HepG2 (cell line): ENCODE measurements around the gene CAPS. TPM values are rescaled to one million over a fixed set of nuclear protein-coding genes. Genes with fewer than 3 reads are reported as not detected.
A peak's percentile ranks its signal among the peaks of the same experiment; 100 is the strongest.

Experiments used
- ADNP ChIP-seq: sonication (generic); formaldehyde crosslinking; IDR thresholded peaks from 2 replicates; pipeline ENCODE4 v1.4.0; 2020; ENCODE audit warnings: missing genetic modification reagents
- BCL3 ChIP-seq: sonication (generic); formaldehyde crosslinking; IDR thresholded peaks from 2 replicates; pipeline ENCODE4 v1.5.1; 2020; ENCODE audit warnings: mild to moderate bottlenecking, missing genetic modification reagents, moderate library complexity
- LBX2 ChIP-seq: sonication (generic); formaldehyde crosslinking; IDR thresholded peaks from 2 replicates; pipeline ENCODE4 v1.5.0; 2020; ENCODE audit warnings: missing genetic modification reagents, mild to moderate bottlenecking, borderline replicate concordance
- MAFK ChIP-seq, 2 experiments: IDR thresholded peaks in 1 of 2; conservative IDR thresholded peaks in 1 of 2; 2 replicates each; pipeline ENCODE4 v1.6.1; 2011; ENCODE audit warnings: improper control_type of control experiment in 2 of 2, low read length in 2 of 2
- NFAT5 ChIP-seq: sonication (generic); formaldehyde crosslinking; IDR thresholded peaks from 2 replicates; pipeline ENCODE4 v1.4.0; 2020; ENCODE audit warnings: missing genetic modification reagents
- RELA ChIP-seq: sonication (generic); formaldehyde crosslinking; IDR thresholded peaks from 2 replicates; pipeline ENCODE4 v1.4.0; 2020; ENCODE audit warnings: missing genetic modification reagents
- SMAD9 ChIP-seq: sonication (generic); formaldehyde crosslinking; IDR thresholded peaks from 2 replicates; pipeline ENCODE4 v1.5.1; 2020; ENCODE audit warnings: mild to moderate bottlenecking, missing genetic modification reagents
- SNAPC2 ChIP-seq: sonication (generic); formaldehyde crosslinking; IDR thresholded peaks from 2 replicates; pipeline ENCODE4 v1.8.1; 2022; ENCODE audit warnings: mild to moderate bottlenecking, missing genetic modification reagents
- ZBTB4 ChIP-seq: sonication (generic); formaldehyde crosslinking; IDR thresholded peaks from 2 replicates; pipeline ENCODE4 v1.4.0; 2020; ENCODE audit warnings: missing genetic modification reagents, mild to moderate bottlenecking, borderline replicate concordance
- ZNF20 ChIP-seq: sonication (generic); formaldehyde crosslinking; IDR thresholded peaks from 2 replicates; pipeline ENCODE4 v1.4.0; 2020; ENCODE audit warnings: mild to moderate bottlenecking, moderate library complexity, missing genetic modification reagents
- ZNF350 ChIP-seq: sonication (generic); formaldehyde crosslinking; IDR thresholded peaks from 2 replicates; pipeline ENCODE4 v1.4.0; 2020; ENCODE audit warnings: mild to moderate bottlenecking, low read depth, missing genetic modification reagents, borderline replicate concordance
- ZNF362 ChIP-seq: sonication (generic); formaldehyde crosslinking; IDR thresholded peaks from 2 replicates; pipeline ENCODE4 v1.4.0; 2020; ENCODE audit warnings: missing genetic modification reagents, mild to moderate bottlenecking, borderline replicate concordance
- ZNF441 ChIP-seq: sonication (generic); formaldehyde crosslinking; IDR thresholded peaks from 2 replicates; pipeline ENCODE4 v1.7.0; 2021; ENCODE audit warnings: missing genetic modification reagents, borderline replicate concordance
- ZNF770 ChIP-seq: sonication (generic); formaldehyde crosslinking; IDR thresholded peaks from 2 replicates; pipeline ENCODE4 v1.5.0; 2020; ENCODE audit warnings: mild to moderate bottlenecking, missing genetic modification reagents
- ZSCAN9 ChIP-seq: IDR thresholded peaks from 2 replicates; pipeline ENCODE4 v1.6.1; 2016; ENCODE audit warnings: borderline replicate concordance
- polyA plus RNA-seq, 8 experiments: library from polyadenylated mRNA; depleted of rRNA in 3 of 8; stranded (reverse) in 7 of 8; unstranded in 1 of 8; fragments of >200 nt; fragmentation: Illumina TruSeq in 4 of 8; extraction: Trizol in 4 of 8; gene quantifications; 2 replicates each; pipeline versions ENCODE4 v1.2.1 to v1.2.3, GENCODE V29; 2011 to 2016; ENCODE audit warnings: low read depth in 4 of 8, missing spikeins in 1 of 8, mixed read lengths in 1 of 8; ENCODE audit not compliant: insufficient read depth in 1 of 8
- total RNA-seq, 5 experiments: library from RNA; depleted of rRNA; stranded (reverse); fragments of >200 nt; fragmentation: Illumina TruSeq; extraction: Trizol; gene quantifications; 2 replicates each; pipeline ENCODE4 v1.2.3, GENCODE V29; 2016; ENCODE audit warnings: low read depth in 1 of 5

CAPS gene
- total and polyA plus RNA-seq, 2 of the 13 experiments (the other 11 are each of a cell fraction or from before 2014, with no cell fraction given): 3.1 TPM

- TF ChIP-seq ZNF770 (0 out of 2 replicates have a peak, but pooled peaks have one; percentile 7), ZNF441 (CRISPR knock-in tag) (no peak), ADNP (CRISPR knock-in tag) (0 out of 2 replicates have a peak, but pooled peaks have one; percentile 23), SMAD9 (CRISPR knock-in tag) (no peak), NFAT5 (CRISPR knock-in tag) (no peak), LBX2 (CRISPR knock-in tag) (no peak), ZNF350 (CRISPR knock-in tag) (peak; percentile 12; the same call in 1 of the 2 replicates), ZNF20 (CRISPR knock-in tag) (no peak), BCL3 (CRISPR knock-in tag) (no peak), SNAPC2 (CRISPR knock-in tag) (no peak), ZNF362 (CRISPR knock-in tag) (no peak), ZBTB4 (0 out of 2 replicates have a peak, but pooled peaks have one; percentile 60), RELA (no peak), ZSCAN9 (CRISPR knock-in tag) (no peak), MAFK (conservative IDR thresholded peaks at IDR 0.05 in 1 of 2, IDR thresholded peaks at IDR 0.05 in 1 of 2; ENCODE audit: low read length in 2 of 2) (no peak)
These were observed 40.3 kb upstream of the CAPS start (continued) for GRCh38 chr19:5873617-5874199.
